GM19463 (cell line): ENCODE measurements around the gene RNU1-2.
"Not testable (repeated sequence)": the region's sequence is repeated elsewhere in the genome, so short reads cannot be mapped to it uniquely, and the experiment has no call there.

ENCODE experiments used
- ATAC-seq: cut with Tn5 transposase; IDR thresholded peaks from one replicate; pipeline ENCODE4 v1.9.1; 2021; ENCODE audit warnings: mild to moderate bottlenecking, moderate library complexity; ENCODE audit not compliant: unreplicated experiment

RNU1-2 gene

DNA sequence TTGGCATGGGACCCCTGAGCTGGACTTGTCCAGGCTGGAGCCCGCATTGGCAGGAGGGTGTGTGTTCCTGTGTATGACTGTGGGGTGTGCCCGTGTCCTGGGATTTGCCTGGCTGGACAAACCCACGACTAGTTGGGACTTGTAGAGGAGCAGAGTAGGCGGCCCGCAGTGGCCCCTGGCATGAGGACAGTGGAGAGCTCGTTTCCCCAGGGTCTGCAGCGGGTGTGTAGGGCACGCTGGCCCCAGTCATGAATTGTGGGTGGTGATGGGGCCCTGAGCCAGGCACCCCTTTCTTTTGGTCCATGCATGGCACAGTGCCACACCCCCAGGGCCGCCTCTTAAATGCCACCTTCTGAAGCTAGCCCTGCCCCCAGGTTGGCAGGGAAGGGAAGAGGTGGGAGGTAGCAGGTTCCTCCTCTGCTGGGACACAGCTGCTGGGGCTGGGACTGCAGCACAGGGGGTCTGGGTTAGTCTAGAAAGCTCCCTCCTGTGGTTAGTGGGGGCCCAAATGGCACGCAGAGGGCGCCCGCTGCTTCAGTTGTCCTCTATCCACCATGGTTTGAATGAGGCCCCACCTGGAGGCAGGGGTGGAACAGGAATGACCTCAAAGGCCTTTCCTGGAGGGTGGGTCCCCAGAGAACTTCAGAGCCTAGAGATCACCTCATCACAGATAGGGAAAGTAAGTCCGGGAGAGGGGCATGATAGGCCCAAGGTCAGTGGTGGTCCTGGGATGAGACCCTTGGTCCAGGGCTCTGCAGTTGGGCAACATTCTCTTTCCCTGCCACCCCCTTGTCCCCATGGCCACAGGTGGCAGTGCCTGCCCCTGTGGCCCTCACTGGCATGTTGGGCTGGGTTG lies 30.1 kb downstream of the RNU1-2 start:
- no peak for ATAC-seq

DNA sequence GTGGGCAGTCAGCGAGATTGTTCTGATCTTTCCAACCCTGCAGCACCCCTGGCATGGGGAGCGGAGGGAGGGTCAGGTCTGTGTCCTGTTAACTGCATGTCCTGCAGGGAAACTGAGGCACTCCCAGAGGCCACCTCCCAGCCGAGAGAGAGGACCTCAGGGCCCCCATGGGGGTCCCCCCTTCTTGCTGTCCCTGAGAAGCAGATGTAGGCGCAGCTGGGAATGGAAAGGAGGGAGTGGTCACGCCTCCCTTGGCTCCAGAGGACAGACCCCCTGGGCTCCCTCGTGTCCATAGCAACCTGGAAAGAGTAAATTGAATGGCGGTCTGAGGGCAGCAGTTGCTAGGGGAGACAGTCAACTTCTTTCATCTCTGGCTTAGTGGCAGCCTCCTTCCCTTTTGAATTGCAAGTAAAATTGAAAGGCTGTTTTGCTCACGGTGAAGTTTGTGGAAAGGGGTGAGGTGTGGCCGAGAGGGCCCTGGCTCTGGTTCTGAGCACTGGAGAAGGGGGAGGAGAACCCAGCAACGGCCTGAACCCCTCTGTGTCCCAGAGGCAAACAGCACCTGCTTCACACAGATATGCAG lies 30.8 kb downstream of the RNU1-2 start:
- ATAC-seq = no peak

DNA sequence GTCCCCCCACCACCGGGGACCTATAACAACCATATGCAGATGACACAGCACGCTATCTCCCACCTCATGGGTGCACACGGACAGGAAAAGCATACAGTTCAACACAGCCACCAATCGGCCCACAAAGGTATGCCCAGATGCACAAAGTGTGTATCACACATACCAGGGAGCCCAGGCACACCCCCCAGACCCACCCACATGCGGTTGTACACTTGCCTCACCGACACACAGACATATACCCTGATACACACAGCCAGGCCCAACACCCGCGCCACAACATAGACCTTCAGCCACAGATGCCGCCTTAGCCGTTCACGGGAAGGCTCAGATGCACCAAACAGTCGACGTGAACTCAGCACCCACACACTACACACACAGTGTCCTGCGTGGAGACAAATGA lies 31.5 kb downstream of the RNU1-2 start:
- no peak for ATAC-seq

DNA sequence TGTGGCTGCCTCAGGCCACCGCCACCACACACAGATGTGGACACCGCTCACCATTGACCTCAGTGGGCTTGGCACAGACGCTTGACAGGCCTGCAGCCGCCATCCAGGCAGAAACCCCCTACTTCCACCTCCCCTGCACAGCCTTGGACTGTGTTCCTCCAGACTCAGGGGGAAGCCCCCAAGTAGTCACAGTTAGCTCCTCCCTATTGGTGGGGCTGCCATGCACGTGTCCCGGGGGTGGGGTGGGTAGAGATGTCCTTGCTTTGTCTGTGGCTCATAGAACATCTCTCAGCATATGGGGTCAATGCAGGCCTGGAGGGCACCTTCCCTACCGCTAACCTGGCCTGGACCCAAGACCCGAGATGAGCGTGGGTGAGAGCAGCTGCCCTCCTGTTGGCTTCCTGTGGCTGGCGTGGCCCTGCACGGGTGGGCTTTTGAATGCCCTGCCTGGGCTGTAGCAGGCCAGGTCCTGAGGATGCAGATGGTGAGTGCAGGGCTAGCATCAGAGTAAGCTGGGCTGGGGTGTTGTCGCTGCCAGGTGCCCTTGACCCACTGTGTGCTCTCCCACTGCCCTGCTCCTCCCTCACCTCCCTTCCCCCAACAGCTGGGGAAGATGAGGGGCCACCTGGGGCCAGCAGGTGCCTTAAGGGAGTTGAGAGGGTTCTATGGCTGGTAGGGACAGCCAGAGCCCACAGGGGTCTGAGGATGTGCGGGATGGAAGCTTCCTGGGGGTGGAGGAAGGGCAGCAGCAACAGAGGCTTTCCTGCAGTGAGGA lies 32.1 kb downstream of the RNU1-2 start:
- no peak for ATAC-seq

DNA sequence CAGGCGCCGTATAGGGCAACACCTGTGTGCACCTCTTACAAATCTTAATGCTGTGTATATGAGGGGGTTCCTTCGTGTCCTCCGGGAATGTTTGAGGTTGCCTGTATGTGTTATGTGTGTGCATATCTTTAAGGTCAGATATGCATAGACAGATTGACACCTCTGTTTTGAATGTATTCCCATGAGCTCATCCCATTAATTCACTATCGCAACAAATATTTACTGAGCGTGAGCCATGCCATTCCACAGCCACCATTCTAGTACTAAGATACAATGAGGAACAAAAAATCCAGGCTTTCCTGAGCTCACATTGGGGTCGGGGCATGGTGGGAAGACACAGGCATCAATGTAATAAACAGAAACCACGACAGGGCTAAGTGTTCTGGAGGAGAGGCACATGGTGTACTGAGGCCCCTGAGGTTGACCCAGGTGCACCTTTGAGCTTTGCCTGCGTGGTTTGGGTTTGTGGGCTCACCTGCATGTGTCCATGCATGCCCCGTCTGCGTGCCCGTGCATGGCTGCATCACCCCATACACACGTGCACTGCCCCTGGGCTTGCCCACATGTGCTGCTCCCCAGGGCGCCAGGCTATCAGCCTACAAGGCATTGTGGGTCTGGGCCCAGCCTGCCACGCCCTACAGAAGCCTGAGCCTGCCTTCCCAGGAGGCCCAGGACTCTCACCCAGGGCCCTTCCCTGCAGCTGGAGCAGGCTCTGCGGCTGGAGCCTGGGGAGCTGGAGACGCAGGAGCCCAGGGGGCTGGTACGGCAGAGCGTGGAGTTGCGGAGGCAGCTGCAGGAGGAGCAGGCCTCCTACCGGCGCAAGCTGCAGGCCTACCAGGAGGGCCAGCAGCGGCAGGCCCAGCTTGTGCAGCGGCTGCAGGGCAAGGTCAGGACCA lies 33.6 kb downstream of the RNU1-2 start:
- ATAC-seq = not testable (repeated sequence)

DNA sequence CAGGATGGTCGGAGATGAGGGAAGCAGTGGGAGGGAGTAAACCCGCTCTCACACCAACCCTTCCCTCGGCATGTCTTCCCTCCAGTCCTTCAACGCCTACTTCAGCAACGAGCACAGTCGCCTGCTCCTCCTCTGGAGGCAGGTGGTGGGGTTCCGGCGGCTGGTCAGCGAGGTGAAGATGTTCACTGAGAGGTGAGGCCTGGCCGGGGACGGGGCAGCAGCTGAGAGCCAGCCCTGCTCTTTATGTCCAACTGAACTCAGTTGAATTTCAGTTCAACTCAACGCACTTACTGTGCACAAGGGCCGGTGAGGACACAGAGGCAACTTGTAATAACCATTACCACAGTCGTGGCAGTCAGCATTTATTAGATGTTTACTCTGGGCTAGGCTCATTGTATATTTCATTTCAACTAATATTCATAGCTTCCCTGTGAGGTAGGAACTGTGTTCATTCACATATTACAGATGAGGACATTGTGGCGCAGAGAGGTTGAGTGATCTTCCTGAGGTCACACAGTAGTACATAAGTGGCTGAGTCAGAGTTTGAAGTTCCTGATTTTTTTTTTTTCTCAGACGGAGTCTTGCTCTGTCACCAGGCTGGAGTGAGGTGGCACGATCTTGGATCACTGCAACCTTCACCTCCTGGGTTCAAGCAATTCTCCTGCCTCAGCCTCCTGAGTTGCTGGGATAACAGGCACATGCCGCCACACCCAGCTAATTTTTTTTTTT lies 35.6 kb downstream of the RNU1-2 start:
- ATAC-seq = not testable (repeated sequence)

DNA sequence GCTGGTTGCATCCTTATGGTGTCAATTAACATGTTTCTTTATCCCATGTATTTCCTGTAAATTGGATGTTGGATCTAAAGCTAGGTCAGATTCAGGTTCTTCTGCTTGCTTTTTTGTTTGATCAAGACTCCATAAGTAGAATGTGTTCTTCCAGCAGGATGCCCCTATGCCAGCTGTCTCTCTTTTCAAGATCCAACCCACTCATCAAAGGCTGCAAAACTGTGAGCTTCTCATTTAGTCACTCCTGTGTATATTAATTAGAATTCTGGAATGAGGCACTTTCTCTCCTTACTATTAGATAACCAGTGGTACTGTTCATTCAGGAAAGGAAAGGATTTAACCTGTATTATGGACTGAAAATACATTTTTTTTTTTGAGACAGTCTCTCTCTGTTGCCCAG lies 38.2 kb downstream of the RNU1-2 start:
- ATAC-seq = not testable (repeated sequence)

DNA sequence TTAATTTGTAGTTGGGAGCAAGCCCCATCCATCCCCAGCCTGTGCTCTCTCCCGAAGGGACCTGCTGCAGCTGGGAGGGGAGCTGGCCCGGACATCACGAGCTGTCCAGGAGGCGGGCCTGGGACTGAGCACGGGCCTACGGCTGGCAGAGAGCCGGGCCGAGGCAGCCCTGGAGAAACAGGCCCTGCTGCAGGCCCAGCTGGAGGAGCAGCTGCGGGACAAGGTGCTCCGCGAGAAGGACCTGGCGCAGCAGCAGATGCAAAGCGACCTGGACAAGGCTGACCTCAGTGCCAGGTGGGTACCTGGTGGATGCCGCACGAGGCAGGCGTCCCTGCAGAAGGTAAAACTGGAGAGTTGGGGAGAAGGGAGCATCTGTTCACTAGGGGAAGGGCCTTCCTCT lies 40.8 kb downstream of the RNU1-2 start:
- ATAC-seq = not testable (repeated sequence)

DNA sequence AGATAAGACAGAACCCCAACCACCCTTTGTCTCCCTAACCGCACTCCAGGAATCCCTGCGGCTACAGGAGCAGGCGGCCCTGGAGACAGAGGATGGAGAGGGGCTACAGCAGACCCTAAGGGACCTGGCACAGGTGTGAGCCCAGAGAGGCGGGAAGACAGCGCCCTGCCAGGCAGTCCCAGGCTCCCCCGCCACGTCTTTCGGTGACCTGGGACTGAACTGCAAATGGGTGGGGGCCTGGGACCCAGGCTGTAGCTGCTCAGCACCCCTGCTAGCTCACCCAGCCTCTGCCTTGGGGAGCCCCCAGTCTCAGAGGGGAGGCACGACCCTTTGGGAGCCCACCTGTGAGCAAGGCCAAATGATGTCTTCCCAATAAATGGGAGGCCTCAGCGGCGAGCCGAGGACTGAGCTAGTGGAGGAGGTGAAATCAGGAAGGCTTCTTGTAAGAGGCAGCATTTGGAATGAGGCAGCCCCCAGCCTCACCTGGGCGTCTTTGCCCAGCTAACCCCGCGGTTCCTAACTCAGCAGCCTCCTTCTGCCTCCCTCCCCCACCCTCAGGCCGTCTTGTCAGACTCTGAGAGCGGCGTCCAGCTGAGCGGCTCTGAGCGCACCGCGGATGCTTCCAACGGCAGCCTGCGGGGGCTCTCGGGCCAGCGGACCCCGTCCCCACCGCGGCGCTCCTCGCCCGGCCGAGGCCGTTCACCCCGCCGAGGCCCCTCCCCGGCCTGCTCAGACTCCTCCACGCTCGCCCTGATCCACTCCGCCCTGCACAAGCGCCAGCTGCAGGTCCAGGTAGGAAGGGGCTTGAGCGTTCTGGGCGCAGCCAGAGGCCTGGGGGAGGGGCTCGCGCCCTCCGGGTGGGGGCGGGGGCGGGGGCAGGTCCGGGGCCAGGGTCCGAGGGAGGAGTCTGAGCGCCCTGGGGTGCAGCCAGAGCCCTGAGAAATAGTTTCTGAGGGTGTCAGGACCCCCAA lies 42.9 kb downstream of the RNU1-2 start:
- no peak for ATAC-seq

DNA sequence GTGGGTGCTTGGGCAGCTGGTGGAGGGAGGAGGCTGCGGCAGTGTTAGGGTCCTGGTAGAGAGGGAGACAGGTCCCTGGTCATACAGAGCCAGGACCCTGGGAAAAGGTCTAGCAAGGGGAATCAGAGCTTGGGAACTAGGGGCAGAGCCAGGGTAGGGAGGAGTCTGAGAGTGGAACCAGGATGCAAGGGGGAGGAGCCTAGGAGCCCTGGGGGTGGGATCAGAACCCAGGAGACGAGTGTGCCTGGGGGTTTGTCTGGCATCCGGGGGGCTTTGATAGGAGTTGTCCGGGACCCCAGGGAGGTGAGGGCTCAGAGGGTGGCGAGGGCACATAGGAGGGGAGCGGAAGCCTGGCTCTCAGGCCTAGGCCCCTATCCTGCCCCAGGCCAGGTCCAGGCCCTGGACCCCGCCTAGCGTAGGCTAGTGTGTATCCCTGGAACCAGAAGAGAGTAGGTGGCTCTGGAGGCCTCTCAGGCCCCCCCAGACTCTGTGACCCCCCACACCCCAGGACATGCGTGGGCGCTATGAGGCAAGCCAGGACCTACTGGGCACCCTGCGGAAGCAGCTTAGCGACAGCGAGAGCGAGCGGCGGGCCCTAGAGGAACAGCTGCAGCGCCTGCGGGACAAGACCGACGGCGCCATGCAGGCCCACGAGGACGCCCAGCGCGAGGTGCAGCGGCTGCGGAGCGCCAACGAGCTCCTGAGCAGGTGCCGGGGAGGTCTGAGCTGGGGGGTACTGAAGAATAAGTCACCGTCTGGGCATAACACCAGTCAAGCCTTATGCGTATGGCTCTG lies 43.8 kb downstream of the RNU1-2 start:
- not testable (repeated sequence) for ATAC-seq

DNA sequence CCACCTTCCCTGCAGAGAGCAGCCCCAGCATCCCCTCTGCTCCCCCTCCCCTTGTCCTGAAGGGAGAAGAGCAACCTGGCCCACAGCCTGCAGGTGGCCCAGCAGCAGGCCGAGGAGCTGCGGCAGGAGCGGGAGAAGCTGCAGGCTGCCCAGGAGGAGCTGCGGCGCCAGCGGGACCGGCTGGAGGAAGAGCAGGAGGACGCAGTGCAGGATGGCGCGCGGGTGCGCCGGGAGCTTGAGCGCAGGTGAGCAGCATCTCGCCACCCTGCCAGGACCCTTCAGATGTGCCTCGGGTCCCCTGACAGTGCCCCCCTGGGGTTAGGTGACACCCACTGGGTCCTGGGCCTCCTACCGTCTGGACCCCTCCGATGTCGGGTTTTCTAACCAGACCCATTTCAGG lies 48.3 kb downstream of the RNU1-2 start:
- no peak for ATAC-seq

DNA sequence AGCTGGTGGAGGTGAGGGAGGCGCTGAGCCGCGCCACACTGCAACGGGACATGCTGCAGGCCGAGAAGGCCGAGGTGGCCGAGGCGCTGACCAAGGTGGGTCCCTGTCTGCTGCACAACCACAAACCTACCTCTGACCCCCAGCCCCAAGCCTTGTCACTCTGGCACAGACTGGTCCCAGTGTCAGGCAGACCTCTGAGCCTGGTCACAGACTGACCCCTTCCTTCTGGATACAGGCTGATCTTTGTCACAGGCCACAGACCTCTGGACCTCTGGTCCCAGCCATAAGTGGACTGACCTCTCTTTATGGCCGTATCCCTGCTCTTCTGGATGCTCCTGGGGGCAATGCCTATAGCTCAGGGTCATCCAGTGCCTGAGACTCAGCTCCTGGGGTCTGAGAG lies 49.7 kb downstream of the RNU1-2 start:
- ATAC-seq = not testable (repeated sequence)
